HCT116 (cell line): ENCODE data around the gene USH1C. TPM values are rescaled to one million over a fixed set of nuclear protein-coding genes. Genes with fewer than 3 reads are reported as not detected.

Experiments used
- ATAC-seq: fragments of 200-7000 bp; cut with Tn5 transposase; 2 replicates; pipeline ENCODE4 v1.9.1; 2020; ENCODE audit warnings: mild to moderate bottlenecking, moderate library complexity
- BruUV-seq: library from RNA; stranded (reverse); fragments of 400-500 nt; replicated peaks from 2 replicates; lab custom pipeline; 2021; lab: Mats Ljungman, UMichigan
- CTCF ChIA-PET: fragments of 300-600 bp; sonication (Branson Sonifier 250); formaldehyde crosslinking; loops from one replicate; lab custom pipeline; 2021; ENCODE audit warnings: antibody characterized with exemption; lab: Charles Lee
- POLR2A ChIA-PET: fragments of 300-600, 350-600 bp; sonication (Branson Sonifier 250); formaldehyde crosslinking; loops from one replicate; lab custom pipeline; 2021; ENCODE audit warnings: antibody characterized with exemption; lab: Charles Lee
- RAD21 ChIA-PET, 2 experiments: fragments of 300-600 bp; sonication (Branson Sonifier 250); formaldehyde crosslinking; loops; one replicate each; lab custom pipeline; 2023; ENCODE audit warnings: low total read pairs in 2 of 2; ENCODE audit not compliant: uncharacterized antibody in 2 of 2, unreplicated experiment in 2 of 2, low non-redundant PET in 1 of 2; lab: Charles Lee
- DNase-seq: peaks from one replicate; pipeline ENCODE4 v3.0.0-alpha.2; 2010; ENCODE audit warnings: low read depth, low spot score
- H2AFZ ChIP-seq: fragments of 200-600 bp; shearing (Covaris generic), sonication (generic); 2 replicates; pipeline ENCODE4 v1.6.1; 2017; ENCODE audit warnings: low read depth, mixed run types, mixed read lengths, antibody characterized with exemption, low read length; ENCODE audit not compliant: poor library complexity, severe bottlenecking
- H3K27ac ChIP-seq: 2 replicates; pipeline ENCODE4 v1.5.1; 2012; ENCODE audit warnings: low read depth, low read length
- H3K27me3 ChIP-seq: fragments of 200-600 bp; sonication (generic); 2 replicates; pipeline ENCODE4 v1.6.1; 2016; ENCODE audit warnings: mixed run types, low read length, mixed read lengths; ENCODE audit not compliant: insufficient read depth
- H3K36me3 ChIP-seq, 2 experiments: fragments of 200-500 bp in 1 of 2; fragments of 200-600 bp in 1 of 2; sonication (Bioruptor generic) in 1 of 2; sonication (generic) in 1 of 2; 2 replicates each; pipeline versions ENCODE4 v1.5.1 to v1.6.1; 2014 to 2016; ENCODE audit warnings: low read length in 2 of 2, inconsistent platforms in 1 of 2, mixed read lengths in 1 of 2, mixed run types in 1 of 2; ENCODE audit not compliant: insufficient read depth in 2 of 2, control insufficient read depth in 1 of 2
- H3K4me1 ChIP-seq, 2 experiments: fragments of 200-600 bp in 1 of 2; sonication (generic) in 1 of 2; 2 replicates each; pipeline versions ENCODE4 v1.5.1 to v1.6.1; 2012 to 2017; ENCODE audit warnings: low read length in 2 of 2, inconsistent platforms in 1 of 2, mild to moderate bottlenecking in 1 of 2, mixed read lengths in 1 of 2, mixed run types in 1 of 2, moderate library complexity in 1 of 2; ENCODE audit not compliant: insufficient read depth in 2 of 2, control insufficient read depth in 1 of 2
- H3K4me2 ChIP-seq: fragments of 200-600 bp; sonication (generic); 2 replicates; pipeline ENCODE4 v1.6.1; 2017; ENCODE audit warnings: mixed run types, low read length, mixed read lengths
- H3K4me3 ChIP-seq, 2 experiments: fragments of 200-600 bp in 1 of 2; sonication (generic) in 1 of 2; replicated peaks in 1 of 2; 2 replicates each; pipeline ENCODE4 v1.5.1; 2011 to 2016; ENCODE audit warnings: low read length in 2 of 2, control low read depth in 1 of 2, low read depth in 1 of 2, mild to moderate bottlenecking in 1 of 2, mixed read lengths in 1 of 2, mixed run types in 1 of 2
- H3K79me2 ChIP-seq: fragments of 200-600 bp; sonication (generic); 2 replicates; pipeline ENCODE4 v1.6.1; 2017; ENCODE audit warnings: mild to moderate bottlenecking, mixed run types, low read length, moderate library complexity, mixed read lengths; ENCODE audit not compliant: insufficient read depth
- H3K9ac ChIP-seq: fragments of 200-600 bp; sonication (generic); 2 replicates; pipeline ENCODE4 v1.6.1; 2016; ENCODE audit warnings: low read length, mixed read lengths
- H3K9me2 ChIP-seq: fragments of 200-600 bp; sonication (generic), shearing (Covaris generic); 2 replicates; pipeline ENCODE4 v1.6.1; 2017; ENCODE audit warnings: mixed run types, mild to moderate bottlenecking, moderate library complexity; ENCODE audit not compliant: insufficient read depth
- H3K9me3 ChIP-seq, 2 experiments: fragments of 200-500 bp in 1 of 2; fragments of 200-600 bp in 1 of 2; sonication (Bioruptor generic) in 1 of 2; sonication (generic) in 1 of 2; 2 replicates each; pipeline ENCODE4 v1.6.1; 2014 to 2017; ENCODE audit warnings: low read length in 2 of 2, mixed read lengths in 2 of 2, inconsistent platforms in 1 of 2, low read depth in 1 of 2, mild to moderate bottlenecking in 1 of 2, mixed run types in 1 of 2, moderate library complexity in 1 of 2; ENCODE audit not compliant: control insufficient read depth in 1 of 2, insufficient read depth in 1 of 2
- H4K20me1 ChIP-seq: fragments of 200-600 bp; sonication (generic), shearing (Covaris generic); 2 replicates; pipeline ENCODE4 v1.6.1; 2017; ENCODE audit warnings: mixed run types, mild to moderate bottlenecking, moderate library complexity; ENCODE audit not compliant: insufficient read depth
- CBX3 ChIP-seq: IDR thresholded peaks from 2 replicates; pipeline ENCODE4 v1.6.1; 2012; ENCODE audit warnings: low read depth
- ELF1 ChIP-seq: IDR thresholded peaks from 2 replicates; pipeline ENCODE4 v1.6.1; 2012; ENCODE audit warnings: low read depth, borderline replicate concordance
- FOSL1 ChIP-seq: IDR thresholded peaks from 2 replicates; pipeline ENCODE4 v1.6.1; 2012; ENCODE audit warnings: low read depth
- SP1 ChIP-seq: IDR thresholded peaks from 2 replicates; pipeline ENCODE4 v1.6.1; 2012; ENCODE audit warnings: low read depth
- ZNF274 ChIP-seq: fragments of 200-500 bp; sonication (Bioruptor generic); IDR thresholded peaks from 2 replicates; pipeline ENCODE4 v1.6.1; 2014; ENCODE audit warnings: mild to moderate bottlenecking, low read depth, low read length, inconsistent platforms
- intact Hi-C: fragments of 100-400 bp; cut with micrococcal nuclease; formaldehyde crosslinking; loops from 2 replicates; pipeline ENCODE4 v1.10.0; 2022
- total RNA-seq: library from RNA; stranded (reverse); gene quantifications from one replicate; pipeline ENCODE4 v1.2.1, GENCODE V29; 2021; ENCODE audit not compliant: unreplicated experiment
- TF ChIP-seq, protein P1 (sequence below): IDR thresholded peaks from 2 replicates; pipeline ENCODE4 v1.6.1; 2012; ENCODE audit warnings: low read depth
- TF ChIP-seq, protein P2 (sequence below): IDR thresholded peaks from 2 replicates; pipeline ENCODE4 v1.6.1; 2012

Gene USH1C
- total RNA-seq, 1 experiment from 2014 or later: 13.4 TPM

DNA sequence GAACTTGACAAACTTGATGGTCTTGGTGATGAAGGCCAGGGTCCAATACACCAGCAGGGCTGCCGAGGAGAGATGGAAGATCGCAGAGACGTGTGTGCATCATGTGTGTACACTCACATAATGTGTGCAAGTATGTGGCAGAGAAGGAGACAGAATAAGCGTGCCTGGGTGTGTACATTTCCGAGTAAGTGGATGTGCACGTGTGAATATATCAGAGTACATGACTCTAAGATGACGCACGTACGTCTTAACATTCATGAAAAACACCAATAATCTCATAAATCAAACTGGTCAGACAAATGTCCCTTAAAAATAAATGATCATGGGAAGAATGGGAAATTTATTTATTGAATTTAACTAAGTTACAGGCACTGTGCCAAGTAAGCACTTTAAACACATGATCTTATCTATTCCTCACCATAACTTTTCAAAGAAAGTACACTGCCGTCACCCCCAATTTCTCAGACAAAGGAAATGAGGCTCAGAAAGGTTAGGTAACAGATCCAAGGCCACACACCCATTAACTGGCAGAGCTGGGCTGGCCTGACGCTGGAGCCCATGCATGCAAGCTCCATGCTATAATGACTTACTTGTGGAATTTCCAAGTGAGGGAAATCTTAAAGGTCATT, 80.6 kb downstream of the USH1C start:
- no peaks in the 10 kb centered on the region for H3K9me3 ChIP-seq
- no peak overlapping the region for H3K27ac ChIP-seq
- no peak overlapping the region for H3K4me3 ChIP-seq
- no peak overlapping the region for H3K9ac ChIP-seq
- no TSS peak for BruUV-seq
- no peak for DNase-seq
- ATAC-seq: no peak
- no peaks in the 10 kb centered on the region for H4K20me1 ChIP-seq
- H3K9me2 ChIP-seq: no peaks in the 10 kb centered on the region
- H2AFZ ChIP-seq: no peak overlapping the region
- no peaks in the 10 kb centered on the region for H3K4me1 ChIP-seq
- no peaks in the 10 kb centered on the region for H3K79me2 ChIP-seq
- ChIA-PET POLR2A (no interaction called here), CTCF (no interaction called here), RAD21 (no interaction called here)
- no peak overlapping the region for H3K4me2 ChIP-seq
- no peaks in the 10 kb centered on the region for H3K36me3 ChIP-seq
- no peaks in the 10 kb centered on the region for H3K27me3 ChIP-seq
- intact Hi-C loops: no loop called here
- TF ChIP-seq ELF1 (no peak), CBX3 (no peak), FOSL1 (no peak), SP1 (no peak), ZNF274 (no peak)
- TF ChIP-seq, protein P1, sequence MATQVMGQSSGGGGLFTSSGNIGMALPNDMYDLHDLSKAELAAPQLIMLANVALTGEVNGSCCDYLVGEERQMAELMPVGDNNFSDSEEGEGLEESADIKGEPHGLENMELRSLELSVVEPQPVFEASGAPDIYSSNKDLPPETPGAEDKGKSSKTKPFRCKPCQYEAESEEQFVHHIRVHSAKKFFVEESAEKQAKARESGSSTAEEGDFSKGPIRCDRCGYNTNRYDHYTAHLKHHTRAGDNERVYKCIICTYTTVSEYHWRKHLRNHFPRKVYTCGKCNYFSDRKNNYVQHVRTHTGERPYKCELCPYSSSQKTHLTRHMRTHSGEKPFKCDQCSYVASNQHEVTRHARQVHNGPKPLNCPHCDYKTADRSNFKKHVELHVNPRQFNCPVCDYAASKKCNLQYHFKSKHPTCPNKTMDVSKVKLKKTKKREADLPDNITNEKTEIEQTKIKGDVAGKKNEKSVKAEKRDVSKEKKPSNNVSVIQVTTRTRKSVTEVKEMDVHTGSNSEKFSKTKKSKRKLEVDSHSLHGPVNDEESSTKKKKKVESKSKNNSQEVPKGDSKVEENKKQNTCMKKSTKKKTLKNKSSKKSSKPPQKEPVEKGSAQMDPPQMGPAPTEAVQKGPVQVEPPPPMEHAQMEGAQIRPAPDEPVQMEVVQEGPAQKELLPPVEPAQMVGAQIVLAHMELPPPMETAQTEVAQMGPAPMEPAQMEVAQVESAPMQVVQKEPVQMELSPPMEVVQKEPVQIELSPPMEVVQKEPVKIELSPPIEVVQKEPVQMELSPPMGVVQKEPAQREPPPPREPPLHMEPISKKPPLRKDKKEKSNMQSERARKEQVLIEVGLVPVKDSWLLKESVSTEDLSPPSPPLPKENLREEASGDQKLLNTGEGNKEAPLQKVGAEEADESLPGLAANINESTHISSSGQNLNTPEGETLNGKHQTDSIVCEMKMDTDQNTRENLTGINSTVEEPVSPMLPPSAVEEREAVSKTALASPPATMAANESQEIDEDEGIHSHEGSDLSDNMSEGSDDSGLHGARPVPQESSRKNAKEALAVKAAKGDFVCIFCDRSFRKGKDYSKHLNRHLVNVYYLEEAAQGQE: no peak
- TF ChIP-seq, protein P2, sequence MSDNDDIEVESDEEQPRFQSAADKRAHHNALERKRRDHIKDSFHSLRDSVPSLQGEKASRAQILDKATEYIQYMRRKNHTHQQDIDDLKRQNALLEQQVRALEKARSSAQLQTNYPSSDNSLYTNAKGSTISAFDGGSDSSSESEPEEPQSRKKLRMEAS: no peak
- TF ChIP-seq, all 23 proteins: peak for 0
